ENCODE data around the gene BPIFB2. TPM values are rescaled to one million over a fixed set of nuclear protein-coding genes. Genes with fewer than 3 reads are reported as not detected.

Gene BPIFB2
- total and polyA plus RNA-seq, 10 of the 15 experiments (the other 5 are each of a cell fraction or from before 2014, with no cell fraction given), result not detected

- 62% methylated on average over 1 of the region's 1 CpG for WGBS (ENCODE audit: insufficient coverage, insufficient replicate concordance, low lambda C conversion rate, missing lambda C conversion rate)
- TF ChIP-seq CHD2 (IDR thresholded peaks at IDR 0.05; ENCODE audit: borderline replicate concordance, low read depth, low read length) (no peak), RAD51 (IDR thresholded peaks at IDR 0.05) (no peak), GATAD2B (conservative IDR thresholded peaks at IDR 0.05; ENCODE audit: low read depth) (no peak), NFXL1 (IDR thresholded peaks at IDR 0.05; ENCODE audit: borderline replicate concordance) (no peak), BACH1 (IDR thresholded peaks at IDR 0.05; ENCODE audit: borderline replicate concordance) (no peak), NFYB (IDR thresholded peaks at IDR 0.05; ENCODE audit: insufficient read depth, low read depth, low read length) (no peak), KDM1A (IDR thresholded peaks at IDR 0.05; ENCODE audit: borderline replicate concordance) (no peak), ATF7 (IDR thresholded peaks at IDR 0.05; ENCODE audit: low read depth) (no peak), CHD1 (IDR thresholded peaks at IDR 0.05; ENCODE audit: low read depth, low read length) (no peak), IKZF1 (conservative IDR thresholded peaks at IDR 0.05) (no peak), KAT2A (conservative IDR thresholded peaks at IDR 0.05; ENCODE audit: control insufficient read depth, low read depth, low read length) (no peak), PRDM15 (CRISPR knock-in tag; IDR thresholded peaks at IDR 0.05) (no peak), CBX3 (IDR thresholded peaks at IDR 0.05; ENCODE audit: borderline replicate concordance, low read depth) (no peak), GABPA (IDR thresholded peaks at IDR 0.05; ENCODE audit: low read depth) (no peak)
- TF ChIP-seq, protein P1, sequence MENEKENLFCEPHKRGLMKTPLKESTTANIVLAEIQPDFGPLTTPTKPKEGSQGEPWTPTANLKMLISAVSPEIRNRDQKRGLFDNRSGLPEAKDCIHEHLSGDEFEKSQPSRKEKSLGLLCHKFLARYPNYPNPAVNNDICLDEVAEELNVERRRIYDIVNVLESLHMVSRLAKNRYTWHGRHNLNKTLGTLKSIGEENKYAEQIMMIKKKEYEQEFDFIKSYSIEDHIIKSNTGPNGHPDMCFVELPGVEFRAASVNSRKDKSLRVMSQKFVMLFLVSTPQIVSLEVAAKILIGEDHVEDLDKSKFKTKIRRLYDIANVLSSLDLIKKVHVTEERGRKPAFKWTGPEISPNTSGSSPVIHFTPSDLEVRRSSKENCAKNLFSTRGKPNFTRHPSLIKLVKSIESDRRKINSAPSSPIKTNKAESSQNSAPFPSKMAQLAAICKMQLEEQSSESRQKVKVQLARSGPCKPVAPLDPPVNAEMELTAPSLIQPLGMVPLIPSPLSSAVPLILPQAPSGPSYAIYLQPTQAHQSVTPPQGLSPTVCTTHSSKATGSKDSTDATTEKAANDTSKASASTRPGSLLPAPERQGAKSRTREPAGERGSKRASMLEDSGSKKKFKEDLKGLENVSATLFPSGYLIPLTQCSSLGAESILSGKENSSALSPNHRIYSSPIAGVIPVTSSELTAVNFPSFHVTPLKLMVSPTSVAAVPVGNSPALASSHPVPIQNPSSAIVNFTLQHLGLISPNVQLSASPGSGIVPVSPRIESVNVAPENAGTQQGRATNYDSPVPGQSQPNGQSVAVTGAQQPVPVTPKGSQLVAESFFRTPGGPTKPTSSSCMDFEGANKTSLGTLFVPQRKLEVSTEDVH (IDR thresholded peaks at IDR 0.05; ENCODE audit: low read depth, partially characterized antibody), result no peak
- TF ChIP-seq, protein P2, sequence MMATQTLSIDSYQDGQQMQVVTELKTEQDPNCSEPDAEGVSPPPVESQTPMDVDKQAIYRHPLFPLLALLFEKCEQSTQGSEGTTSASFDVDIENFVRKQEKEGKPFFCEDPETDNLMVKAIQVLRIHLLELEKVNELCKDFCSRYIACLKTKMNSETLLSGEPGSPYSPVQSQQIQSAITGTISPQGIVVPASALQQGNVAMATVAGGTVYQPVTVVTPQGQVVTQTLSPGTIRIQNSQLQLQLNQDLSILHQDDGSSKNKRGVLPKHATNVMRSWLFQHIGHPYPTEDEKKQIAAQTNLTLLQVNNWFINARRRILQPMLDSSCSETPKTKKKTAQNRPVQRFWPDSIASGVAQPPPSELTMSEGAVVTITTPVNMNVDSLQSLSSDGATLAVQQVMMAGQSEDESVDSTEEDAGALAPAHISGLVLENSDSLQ (IDR thresholded peaks at IDR 0.05), result no peak
- TF ChIP-seq, protein P3, sequence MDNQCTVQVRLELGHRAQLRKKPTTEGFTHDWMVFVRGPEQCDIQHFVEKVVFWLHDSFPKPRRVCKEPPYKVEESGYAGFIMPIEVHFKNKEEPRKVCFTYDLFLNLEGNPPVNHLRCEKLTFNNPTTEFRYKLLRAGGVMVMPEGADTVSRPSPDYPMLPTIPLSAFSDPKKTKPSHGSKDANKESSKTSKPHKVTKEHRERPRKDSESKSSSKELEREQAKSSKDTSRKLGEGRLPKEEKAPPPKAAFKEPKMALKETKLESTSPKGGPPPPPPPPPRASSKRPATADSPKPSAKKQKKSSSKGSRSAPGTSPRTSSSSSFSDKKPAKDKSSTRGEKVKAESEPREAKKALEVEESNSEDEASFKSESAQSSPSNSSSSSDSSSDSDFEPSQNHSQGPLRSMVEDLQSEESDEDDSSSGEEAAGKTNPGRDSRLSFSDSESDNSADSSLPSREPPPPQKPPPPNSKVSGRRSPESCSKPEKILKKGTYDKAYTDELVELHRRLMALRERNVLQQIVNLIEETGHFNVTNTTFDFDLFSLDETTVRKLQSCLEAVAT (IDR thresholded peaks at IDR 0.05), result no peak
- no peak overlapping the region for H3K27ac ChIP-seq (ENCODE audit: control insufficient read depth, insufficient read depth)
- no peak for FAIRE-seq
- SMC1A ChIA-PET (ENCODE audit: uncharacterized antibody, unreplicated experiment), result no interaction called here
- H3K79me2 ChIP-seq (ENCODE audit: control insufficient read depth, insufficient read depth, low read length), result no peaks in the 10 kb centered on the region
- BruUV-seq (replicated peaks), result no TSS peak
- in situ Hi-C loops (cut with MboI), result no loop called here
- intact Hi-C loops (cut with micrococcal nuclease; ENCODE audit: unreplicated experiment), result no loop called here
- H3K9me3 ChIP-seq (replicated peaks; ENCODE audit: control insufficient read depth, insufficient read depth, low read length), result no peaks in the 10 kb centered on the region
- no peak overlapping the region for H3K9ac ChIP-seq (ENCODE audit: control insufficient read depth, insufficient read depth, low read length)
- H4K20me1 ChIP-seq (ENCODE audit: control insufficient read depth, insufficient read depth), result no peaks in the 10 kb centered on the region
- POLR2A ChIA-PET, result no interaction called here
- no peak for DNase-seq (ENCODE audit: low read depth, low spot score)
- CTCF ChIA-PET, result no interaction called here
- H3K36me3 ChIP-seq (ENCODE audit: control insufficient read depth in 2 of 2, insufficient read depth in 2 of 2, low read length in 1 of 2), result no peaks in the 10 kb centered on the region
- H2AFZ ChIP-seq (ENCODE audit: control insufficient read depth, low read depth, low read length), result no peak overlapping the region
- H3K4me3 ChIP-seq, result no peak overlapping the region
- no peaks in the 10 kb centered on the region; a peak in 1 of 4 replicates for H3K27me3 ChIP-seq (replicated peaks in 1 of 2; ENCODE audit: control insufficient read depth in 2 of 2, insufficient read depth in 2 of 2, low read length in 1 of 2)
- no peak overlapping the region for H3K4me2 ChIP-seq (ENCODE audit: control insufficient read depth, insufficient read depth)
- ATAC-seq, result no peak
- RAD21 ChIA-PET (ENCODE audit: unreplicated experiment), result no interaction called here
- peaks cover 3% of the 10 kb centered on the region for H3K4me1 ChIP-seq (ENCODE audit: control insufficient read depth, insufficient read depth, low read length)
Observed at GRCh38 chr20:33024243-33024560, 16.7 kb downstream of the BPIFB2 start.

Measured in GM12878 (cell line).